ENCODE data around the gene MGAT5. TPM values are rescaled to one million over a fixed set of nuclear protein-coding genes. Genes with fewer than 3 reads are reported as not detected.

MGAT5 gene
- polyA plus RNA-seq, 3 donors from 2014 or later: 2.2 to 7.3 (median 4.0) TPM

- DNase-seq: no peak
- no peak overlapping the region for H3K27ac Mint-ChIP-seq
- H3K4me3 Mint-ChIP-seq: no peak overlapping the region
- H3K9me3 Mint-ChIP-seq: no peaks in the 10 kb centered on the region
- H3K36me3 Mint-ChIP-seq: peaks cover 4 to 28% (median 13%) of the 10 kb centered on the region in 3 donors
- peaks cover 0 to 18% of the 10 kb centered on the region in 2 donors for H3K4me1 Mint-ChIP-seq
- peaks cover 0 to 3% (median 3%) of the 10 kb centered on the region in 3 donors for H3K27me3 Mint-ChIP-seq (ENCODE audit: low read depth in 3 of 3)
Measured at GRCh38 chr2:134368009-134368817, 114.3 kb downstream of the MGAT5 start.

- peaks cover 4 to 21% (median 7%) of the 10 kb centered on the region in 3 donors for H3K36me3 Mint-ChIP-seq
Measured at GRCh38 chr2:134369220-134369902, 115.5 kb downstream of the MGAT5 start.

GRCh38 chr2:134370655-134371445 is 117.0 kb downstream of the MGAT5 start:
- no peak overlapping the region for H3K27ac Mint-ChIP-seq
- H3K4me1 Mint-ChIP-seq: peaks cover 0 to 13% of the 10 kb centered on the region in 2 donors

More at GRCh38 chr2:134369220-134369902, 115.5 kb downstream of the MGAT5 start:
- Mint-ChIP-seq H3K9me3 (no peaks in the 10 kb centered on the region), H3K4me1 (peaks cover 0 to 18% of the 10 kb centered on the region in 2 donors), H3K27me3 (ENCODE audit: low read depth in 3 of 3) (peaks cover 0 to 3% (median 3%) of the 10 kb centered on the region in 3 donors), H3K27ac (no peak overlapping the region), H3K4me3 (no peak overlapping the region)
- DNase-seq: no peak

GRCh38 chr2:134372141-134372540 is 118.3 kb downstream of the MGAT5 start:
- H3K4me3 Mint-ChIP-seq: no peak overlapping the region
- DNase-seq: no peak
- H3K9me3 Mint-ChIP-seq: no peaks in the 10 kb centered on the region
- peaks cover 0 to 6% of the 10 kb centered on the region in 2 donors for H3K4me1 Mint-ChIP-seq
- H3K36me3 Mint-ChIP-seq: peaks cover 13 to 18% (median 14%) of the 10 kb centered on the region in 3 donors
- peaks cover 0 to 3% (median 3%) of the 10 kb centered on the region in 3 donors for H3K27me3 Mint-ChIP-seq (ENCODE audit: low read depth in 3 of 3)
- H3K27ac Mint-ChIP-seq: no peak overlapping the region

More at GRCh38 chr2:134370655-134371445, 117.0 kb downstream of the MGAT5 start:
- H3K36me3 Mint-ChIP-seq: peaks cover 7 to 10% (median 8%) of the 10 kb centered on the region in 3 donors
- no peak for DNase-seq
- peaks cover 0 to 3% (median 3%) of the 10 kb centered on the region in 3 donors for H3K27me3 Mint-ChIP-seq (ENCODE audit: low read depth in 3 of 3)
- H3K9me3 Mint-ChIP-seq: no peaks in the 10 kb centered on the region
- H3K4me3 Mint-ChIP-seq: no peak overlapping the region

- H3K36me3 Mint-ChIP-seq: peaks cover 13 to 18% (median 17%) of the 10 kb centered on the region in 3 donors
- peaks cover 0 to 6% of the 10 kb centered on the region in 2 donors for H3K4me1 Mint-ChIP-seq
- no peak overlapping the region for H3K27ac Mint-ChIP-seq
- H3K4me3 Mint-ChIP-seq: no peak overlapping the region
- peaks cover 0 to 3% (median 1%) of the 10 kb centered on the region in 3 donors for H3K27me3 Mint-ChIP-seq (ENCODE audit: low read depth in 3 of 3)
- DNase-seq: no peak
- no peaks in the 10 kb centered on the region for H3K9me3 Mint-ChIP-seq
Measured at GRCh38 chr2:134372611-134373131, 118.8 kb downstream of the MGAT5 start.

- Mint-ChIP-seq H3K4me1 (no peaks in the 10 kb centered on the region), H3K27ac (peak overlapping the region in 1 of 6 donors; percentile 1), H3K4me3 (no peak overlapping the region)
Measured at GRCh38 chr2:134375935-134376334, 122.1 kb downstream of the MGAT5 start.

GRCh38 chr2:134377730-134378129 is 123.9 kb downstream of the MGAT5 start:
- Mint-ChIP-seq H3K27me3 (ENCODE audit: low read depth in 3 of 3) (peaks cover 0 to 2% (median 0%) of the 10 kb centered on the region in 3 donors), H3K27ac (no peak overlapping the region), H3K9me3 (no peaks in the 10 kb centered on the region), H3K4me1 (no peaks in the 10 kb centered on the region), H3K4me3 (no peak overlapping the region), H3K36me3 (peaks cover 18 to 23% (median 19%) of the 10 kb centered on the region in 3 donors)
- DNase-seq: no peak

More at GRCh38 chr2:134375935-134376334, 122.1 kb downstream of the MGAT5 start:
- Mint-ChIP-seq H3K27me3 (ENCODE audit: low read depth in 3 of 3) (peaks cover 0 to 2% (median 0%) of the 10 kb centered on the region in 3 donors), H3K36me3 (peaks cover 17 to 25% (median 18%) of the 10 kb centered on the region in 3 donors), H3K9me3 (no peaks in the 10 kb centered on the region)
- DNase-seq: no peak

GRCh38 chr2:134379293-134379692 is 125.4 kb downstream of the MGAT5 start:
- Mint-ChIP-seq H3K9me3 (no peaks in the 10 kb centered on the region), H3K27ac (no peak overlapping the region), H3K27me3 (ENCODE audit: low read depth in 3 of 3) (peaks cover 0 to 2% (median 0%) of the 10 kb centered on the region in 3 donors), H3K4me1 (no peaks in the 10 kb centered on the region), H3K36me3 (peaks cover 18 to 25% (median 19%) of the 10 kb centered on the region in 3 donors), H3K4me3 (no peak overlapping the region)
- no peak for DNase-seq

- peaks cover 18 to 25% (median 19%) of the 10 kb centered on the region in 3 donors for H3K36me3 Mint-ChIP-seq
- H3K9me3 Mint-ChIP-seq: no peaks in the 10 kb centered on the region
Measured at GRCh38 chr2:134379722-134380121, 125.8 kb downstream of the MGAT5 start.

GRCh38 chr2:134381141-134381540 is 127.3 kb downstream of the MGAT5 start:
- Mint-ChIP-seq H3K4me3 (no peak overlapping the region), H3K27me3 (ENCODE audit: low read depth in 3 of 3) (peaks cover 0 to 2% (median 0%) of the 10 kb centered on the region in 3 donors), H3K9me3 (no peaks in the 10 kb centered on the region), H3K4me1 (no peaks in the 10 kb centered on the region), H3K36me3 (peaks cover 19 to 24% (median 23%) of the 10 kb centered on the region in 3 donors), H3K27ac (no peak overlapping the region)
- no peak for DNase-seq

More at GRCh38 chr2:134379722-134380121, 125.8 kb downstream of the MGAT5 start:
- Mint-ChIP-seq H3K27me3 (ENCODE audit: low read depth in 3 of 3) (peaks cover 0 to 2% (median 0%) of the 10 kb centered on the region in 3 donors), H3K4me1 (no peaks in the 10 kb centered on the region), H3K27ac (no peak overlapping the region), H3K4me3 (no peak overlapping the region)
- DNase-seq: no peak

GRCh38 chr2:134384131-134384530 is 130.3 kb downstream of the MGAT5 start:
- Mint-ChIP-seq H3K36me3 (peaks cover 7 to 18% (median 12%) of the 10 kb centered on the region in 3 donors), H3K9me3 (no peaks in the 10 kb centered on the region), H3K4me3 (no peak overlapping the region), H3K4me1 (no peaks in the 10 kb centered on the region), H3K27ac (no peak overlapping the region), H3K27me3 (ENCODE audit: low read depth in 3 of 3) (peaks cover 0 to 2% (median 0%) of the 10 kb centered on the region in 3 donors)
- DNase-seq: no peak

- H3K27ac Mint-ChIP-seq: no peak overlapping the region
- peaks cover 0 to 2% (median 0%) of the 10 kb centered on the region in 3 donors for H3K27me3 Mint-ChIP-seq (ENCODE audit: low read depth in 3 of 3)
- no peak for DNase-seq
- no peaks in the 10 kb centered on the region for H3K4me1 Mint-ChIP-seq
- peaks cover 3 to 15% (median 12%) of the 10 kb centered on the region in 3 donors for H3K36me3 Mint-ChIP-seq
- no peak overlapping the region for H3K4me3 Mint-ChIP-seq
- no peaks in the 10 kb centered on the region for H3K9me3 Mint-ChIP-seq
Measured at GRCh38 chr2:134385195-134385594, 131.3 kb downstream of the MGAT5 start.

- peaks cover 9 to 15% (median 10%) of the 10 kb centered on the region in 3 donors for H3K36me3 Mint-ChIP-seq
- H3K9me3 Mint-ChIP-seq: no peaks in the 10 kb centered on the region
- peaks cover 0 to 2% (median 0%) of the 10 kb centered on the region in 3 donors for H3K27me3 Mint-ChIP-seq (ENCODE audit: low read depth in 3 of 3)
- H3K4me1 Mint-ChIP-seq: peaks cover 0 to 7% of the 10 kb centered on the region in 2 donors
- DNase-seq: no peak
- H3K4me3 Mint-ChIP-seq: no peak overlapping the region
- H3K27ac Mint-ChIP-seq: no peak overlapping the region
Measured at GRCh38 chr2:134386310-134386709, 132.4 kb downstream of the MGAT5 start.

Measured in immature natural killer cell (primary cell).